ENCODE results near the gene DLGAP1.

DLGAP1 gene

GRCh38 chr18:3931013-3931315 lies 524.1 kb downstream of the DLGAP1 start:
- DNase-seq (ENCODE audit: low spot score) = no peak

- no peak for DNase-seq (ENCODE audit: low spot score)
These were observed 524.7 kb downstream of the DLGAP1 start for GRCh38 chr18:3930126-3931012.

- no peak for DNase-seq (ENCODE audit: low spot score)
These were observed 530.7 kb downstream of the DLGAP1 start for GRCh38 chr18:3924455-3924854.

- DNase-seq (ENCODE audit: low spot score) = no peak
These were observed 531.4 kb downstream of the DLGAP1 start for GRCh38 chr18:3923750-3924149.

- DNase-seq (ENCODE audit: low spot score) = no peak
These were observed 533.3 kb downstream of the DLGAP1 start for GRCh38 chr18:3921826-3922225.

- DNase-seq (ENCODE audit: low spot score) = no peak
These were observed 534.3 kb downstream of the DLGAP1 start for GRCh38 chr18:3920832-3921231.

- DNase-seq (ENCODE audit: low spot score) = no peak
These were observed 535.6 kb downstream of the DLGAP1 start for GRCh38 chr18:3919396-3920061.

- DNase-seq (ENCODE audit: low spot score) = peak; percentile 61
These were observed 539.0 kb downstream of the DLGAP1 start for GRCh38 chr18:3916082-3916481.

GRCh38 chr18:3914833-3915610 lies 540.1 kb downstream of the DLGAP1 start:
- DNase-seq (ENCODE audit: low spot score) = peak; percentile 46

GRCh38 chr18:3914109-3914508 lies 541.0 kb downstream of the DLGAP1 start:
- no peak for DNase-seq (ENCODE audit: low spot score)

- no peak for DNase-seq (ENCODE audit: low spot score)
These were observed 542.4 kb downstream of the DLGAP1 start for GRCh38 chr18:3912705-3913104.

- no peak for DNase-seq (ENCODE audit: low spot score)
These were observed 543.7 kb downstream of the DLGAP1 start for GRCh38 chr18:3911413-3911812.

GRCh38 chr18:3910512-3910911 lies 544.6 kb downstream of the DLGAP1 start:
- no peak for DNase-seq (ENCODE audit: low spot score)

- no peak for DNase-seq (ENCODE audit: low spot score)
These were observed 547.2 kb downstream of the DLGAP1 start for GRCh38 chr18:3907955-3908354.

GRCh38 chr18:3906116-3906750 lies 548.9 kb downstream of the DLGAP1 start:
- DNase-seq (ENCODE audit: low spot score) = no peak

GRCh38 chr18:3903337-3903736 lies 551.8 kb downstream of the DLGAP1 start:
- DNase-seq (ENCODE audit: low spot score) = no peak

- DNase-seq (ENCODE audit: low spot score) = no peak
These were observed 552.4 kb downstream of the DLGAP1 start for GRCh38 chr18:3902676-3903075.

GRCh38 chr18:3901811-3902210 lies 553.3 kb downstream of the DLGAP1 start:
- no peak for DNase-seq (ENCODE audit: low spot score)

- no peak for DNase-seq (ENCODE audit: low spot score)
These were observed 554.1 kb downstream of the DLGAP1 start for GRCh38 chr18:3901042-3901441.

GRCh38 chr18:3900327-3900726 lies 554.8 kb downstream of the DLGAP1 start:
- no peak for DNase-seq (ENCODE audit: low spot score)

GRCh38 chr18:3898861-3899613 lies 556.1 kb downstream of the DLGAP1 start:
- no peak for DNase-seq (ENCODE audit: low spot score)

GRCh38 chr18:3892152-3892551 lies 563.0 kb downstream of the DLGAP1 start:
- peak; percentile 61 for DNase-seq (ENCODE audit: low spot score)
